Uterus (tissue), 4 donors: ENCODE data around the gene EAF1. TPM values are rescaled to one million over a fixed set of nuclear protein-coding genes. Genes with fewer than 3 reads are reported as not detected.

Source experiments
- DNase-seq, 2 donors: peaks; one replicate each; pipeline ENCODE4 v3.0.0-alpha.2; 2019 to 2020
- H3K27ac ChIP-seq, 2 donors: fragments of 200-600 bp; sonication (generic); 1 replicate in 1 of 2; 2 replicates in 1 of 2; pipeline ENCODE4 v1.5.1; 2016 to 2018
- H3K27me3 ChIP-seq, 2 donors: fragments of 200-600 bp; sonication (generic); one replicate each; pipeline ENCODE4 v1.5.1; 2018 to 2019; ENCODE audit warnings: control low read depth in 1 of 2
- H3K36me3 ChIP-seq, 2 donors: fragments of 200-600 bp; sonication (generic); one replicate each; pipeline ENCODE4 v1.5.1; 2019; ENCODE audit warnings: control low read depth in 1 of 2
- H3K4me1 ChIP-seq, 2 donors: fragments of 200-600 bp; sonication (generic); one replicate each; pipeline ENCODE4 v1.5.1; 2018 to 2019; ENCODE audit warnings: control low read depth in 1 of 2
- H3K4me3 ChIP-seq, 2 donors: fragments of 200-600 bp; sonication (generic); 1 replicate in 1 of 2; 2 replicates in 1 of 2; pipeline ENCODE4 v1.5.1; 2018 to 2019; ENCODE audit warnings: mild to moderate bottlenecking in 1 of 2
- H3K9me3 ChIP-seq, 2 donors: fragments of 200-600 bp; sonication (generic); one replicate each; pipeline ENCODE4 v1.5.1; 2019; ENCODE audit warnings: control low read depth in 1 of 2
- POLR2A ChIP-seq, 2 donors: fragments of 450-650 bp; IDR thresholded peaks; one replicate each; pipeline ENCODE4 v1.6.1; 2016; ENCODE audit warnings: antibody characterized with exemption in 2 of 2, mild to moderate bottlenecking in 1 of 2, moderate library complexity in 1 of 2
- intact Hi-C: fragments of 100-400 bp; cut with DNase I; formaldehyde crosslinking; loops from one replicate; pipeline ENCODE4 v1.15.1; 2023; ENCODE audit warnings: low total_unique reads
- total RNA-seq, 4 donors: library from RNA; depleted of rRNA in 3 of 4; stranded (reverse); fragments of >200 nt in 3 of 4; gene quantifications; one replicate each; pipeline versions ENCODE4 v1.1.0 to v1.2.4, GENCODE V29; 2014 to 2023
- TF ChIP-seq, protein P1 (sequence below), 4 experiments: fragments of 200-600 bp in 2 of 4; fragments of 450-650 bp in 2 of 4; sonication (generic) in 2 of 4; IDR thresholded peaks; one replicate each; pipeline ENCODE4 v1.5.1; 2016 to 2019; ENCODE audit warnings: antibody characterized with exemption in 4 of 4, mild to moderate bottlenecking in 2 of 4, moderate library complexity in 1 of 4
- donor health status: DM: yes; HTN: yes; CAD: no.

Gene EAF1
- 10 to 100 TPM in 3 of 4 donors, 1 to 10 TPM in 1; 2.3 to 18.3 (median 15.6) TPM for total RNA-seq

DNA sequence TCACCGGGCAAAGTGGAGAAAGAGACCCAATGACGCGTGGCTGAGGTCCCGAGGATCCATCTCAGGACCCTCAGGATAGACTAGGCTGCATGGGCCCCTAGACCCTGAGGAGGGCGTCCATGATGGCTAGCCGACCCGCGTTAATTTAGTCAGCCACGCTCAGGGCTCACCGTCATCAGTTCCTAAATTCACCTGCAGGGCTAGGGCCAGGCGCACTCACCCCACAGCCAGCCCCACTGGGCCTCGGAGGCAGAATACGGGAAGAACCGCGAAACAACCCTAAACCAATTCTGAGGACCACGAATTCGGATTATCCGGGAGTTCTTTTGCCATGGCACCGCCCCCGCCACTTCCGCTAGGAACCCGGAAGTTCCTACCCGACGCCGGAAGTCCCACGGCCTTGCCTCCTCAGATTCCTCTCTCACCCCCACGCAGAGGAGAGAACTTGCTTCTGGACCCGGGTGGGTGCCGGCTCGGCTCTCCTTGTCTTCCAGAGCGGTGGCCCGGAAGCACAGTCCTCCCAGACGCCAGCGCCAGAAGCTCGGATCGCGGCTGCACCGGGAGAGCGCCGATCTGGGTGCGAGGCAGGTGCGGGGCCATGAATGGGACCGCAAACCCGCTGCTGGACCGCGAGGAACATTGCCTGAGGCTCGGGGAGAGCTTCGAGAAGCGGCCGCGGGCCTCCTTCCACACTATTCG, at the start of gene EAF1, which contains the start of gene METTL6:
Gene EAF1, plus strand, starts transcription at position 417 of the 699 bp plus-strand sequence. Its CDS starts 182 bp downstream, at position 599.
Gene METTL6, minus strand, starts transcription at position 363 of the 699 bp plus-strand sequence. CDS start 1,033 bp downstream, outside the sequence.
- no peaks in the 10 kb centered on the region for H3K27me3 ChIP-seq
- H3K4me3 ChIP-seq, result peak within 1 kb of the TSS; percentile 79 to 88
- no peaks in the 10 kb centered on the region for H3K36me3 ChIP-seq
- intact Hi-C loops, result no loop called here
- DNase-seq, result peak; percentile 78 to 81
- TF ChIP-seq, protein P1, sequence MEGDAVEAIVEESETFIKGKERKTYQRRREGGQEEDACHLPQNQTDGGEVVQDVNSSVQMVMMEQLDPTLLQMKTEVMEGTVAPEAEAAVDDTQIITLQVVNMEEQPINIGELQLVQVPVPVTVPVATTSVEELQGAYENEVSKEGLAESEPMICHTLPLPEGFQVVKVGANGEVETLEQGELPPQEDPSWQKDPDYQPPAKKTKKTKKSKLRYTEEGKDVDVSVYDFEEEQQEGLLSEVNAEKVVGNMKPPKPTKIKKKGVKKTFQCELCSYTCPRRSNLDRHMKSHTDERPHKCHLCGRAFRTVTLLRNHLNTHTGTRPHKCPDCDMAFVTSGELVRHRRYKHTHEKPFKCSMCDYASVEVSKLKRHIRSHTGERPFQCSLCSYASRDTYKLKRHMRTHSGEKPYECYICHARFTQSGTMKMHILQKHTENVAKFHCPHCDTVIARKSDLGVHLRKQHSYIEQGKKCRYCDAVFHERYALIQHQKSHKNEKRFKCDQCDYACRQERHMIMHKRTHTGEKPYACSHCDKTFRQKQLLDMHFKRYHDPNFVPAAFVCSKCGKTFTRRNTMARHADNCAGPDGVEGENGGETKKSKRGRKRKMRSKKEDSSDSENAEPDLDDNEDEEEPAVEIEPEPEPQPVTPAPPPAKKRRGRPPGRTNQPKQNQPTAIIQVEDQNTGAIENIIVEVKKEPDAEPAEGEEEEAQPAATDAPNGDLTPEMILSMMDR (IDR thresholded peaks at IDR 0.05), result peak in 3 of 4 experiments; percentile 8 to 29 (median 10)
- peak in 1 of 2 donors; percentile 40 for TF ChIP-seq POLR2A (IDR thresholded peaks at IDR 0.05)
- H3K27ac ChIP-seq, result peak within 1 kb of the TSS; percentile 73 to 85
- H3K4me1 ChIP-seq, result no peaks in the 10 kb centered on the region
- no peaks in the 10 kb centered on the region for H3K9me3 ChIP-seq

DNA sequence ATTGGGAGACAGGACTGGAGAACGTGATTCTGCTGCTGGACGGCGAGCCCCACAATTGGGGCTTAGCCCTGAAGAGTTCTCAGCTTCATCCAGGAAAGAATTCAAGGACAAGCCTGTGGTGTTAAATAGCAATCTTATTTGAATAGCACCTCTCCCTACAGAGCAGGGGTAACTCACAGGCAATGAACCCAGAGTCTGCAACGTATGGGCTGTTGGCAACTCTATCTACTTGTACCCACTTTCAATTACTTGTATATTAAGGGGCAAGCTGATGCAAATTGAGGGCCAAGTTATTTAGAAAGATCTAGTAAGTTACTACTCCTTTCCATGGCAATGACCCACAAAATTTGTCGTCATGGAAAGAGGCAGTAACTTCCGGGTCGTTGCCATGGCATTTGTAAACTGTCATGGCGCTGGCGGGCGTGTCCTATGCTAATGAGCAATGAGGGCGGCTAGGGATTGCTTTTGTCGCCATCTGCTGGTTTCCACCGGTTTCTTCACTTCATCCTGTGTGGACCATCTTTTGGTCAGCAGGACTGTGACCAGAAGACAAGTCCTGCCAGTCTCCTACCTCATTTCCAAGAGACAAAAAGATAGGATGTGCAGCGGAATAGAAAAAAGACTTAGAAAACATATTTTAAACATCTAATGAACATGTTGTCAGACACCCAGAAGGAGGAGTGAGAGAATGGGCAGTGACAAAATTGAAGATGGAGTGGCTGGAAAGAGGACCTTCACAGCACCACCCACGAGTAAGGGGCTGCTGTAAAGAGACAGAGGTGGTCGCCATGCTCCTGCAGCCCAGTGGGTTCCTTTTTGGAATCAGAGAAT, 49.2 kb upstream of the EAF1 start:
- Histone ChIP-seq H3K4me3 (no peak overlapping the region), H3K27me3 (no peaks in the 10 kb centered on the region), H3K27ac (peak overlapping the region; percentile 75), H3K36me3 (no peaks in the 10 kb centered on the region), H3K9me3 (no peaks in the 10 kb centered on the region), H3K4me1 (no peaks in the 10 kb centered on the region)
- intact Hi-C loops, result loop anchor here (5.0 kb wide), 1 partner anchor 111 kb away; no protein-coding TSS in a partner anchor
- TF ChIP-seq, protein P1 (IDR thresholded peaks at IDR 0.05), result peak; percentile 85 to 97 (median 93)
- no peak for TF ChIP-seq POLR2A (IDR thresholded peaks at IDR 0.05)
- peak; percentile 96 to 97 for DNase-seq

DNA sequence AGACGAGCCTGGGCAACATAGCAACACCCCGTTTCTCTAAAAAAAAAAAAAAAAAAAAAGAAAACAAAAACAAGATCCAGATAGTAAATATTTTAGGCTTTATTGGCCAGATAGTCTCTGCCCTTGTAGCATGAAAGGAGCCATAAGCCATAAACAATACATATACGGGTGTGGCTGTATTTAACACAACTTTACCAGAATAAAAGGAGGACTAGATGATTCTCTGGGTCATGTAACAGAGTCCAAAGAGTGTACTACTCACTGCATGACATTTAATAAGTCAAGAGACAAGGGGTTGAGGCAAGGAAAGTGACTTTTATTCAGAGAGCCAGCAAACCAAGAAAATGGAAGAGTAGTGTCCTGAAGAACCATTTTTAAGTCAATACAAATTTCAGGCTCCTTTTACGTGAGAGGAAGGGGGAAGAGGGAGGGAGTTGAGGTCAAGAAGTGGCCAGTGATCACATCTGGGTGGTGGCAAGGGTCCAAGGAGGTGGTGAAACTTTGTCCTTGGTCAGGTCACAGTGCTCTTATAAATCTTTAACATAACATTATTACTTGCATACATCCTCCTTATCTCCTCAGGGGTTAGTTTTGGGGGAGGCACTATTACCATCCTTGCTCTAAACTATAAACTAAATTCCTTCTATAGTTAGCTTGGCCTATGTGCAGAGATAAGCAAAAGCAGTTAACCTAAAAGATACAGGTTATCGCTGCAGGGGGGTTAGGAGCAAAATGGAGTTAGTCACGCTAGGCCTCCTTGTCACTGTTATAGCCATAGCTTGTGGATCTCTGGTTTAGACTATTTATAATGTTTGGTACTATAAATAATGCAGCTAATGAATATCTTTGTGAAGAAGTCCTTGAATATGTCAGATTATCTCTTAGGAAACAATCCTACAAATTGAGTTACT, 46.2 kb upstream of the EAF1 start:
- H3K36me3 ChIP-seq, result no peaks in the 10 kb centered on the region
- peaks cover 0 to 4% of the 10 kb centered on the region in 2 donors for H3K9me3 ChIP-seq
- no peak for DNase-seq
- H3K27ac ChIP-seq, result no peak overlapping the region
- no peak for TF ChIP-seq POLR2A (IDR thresholded peaks at IDR 0.05)
- TF ChIP-seq, protein P1 (IDR thresholded peaks at IDR 0.05), result no peak
- H3K27me3 ChIP-seq, result no peaks in the 10 kb centered on the region
- H3K4me1 ChIP-seq, result no peaks in the 10 kb centered on the region
- intact Hi-C loops, result loop anchor here (5.0 to 10.0 kb wide), 2 partner anchors 44 to 176 kb away; partner anchors contain the start of gene CAPN7
- no peak overlapping the region for H3K4me3 ChIP-seq

DNA sequence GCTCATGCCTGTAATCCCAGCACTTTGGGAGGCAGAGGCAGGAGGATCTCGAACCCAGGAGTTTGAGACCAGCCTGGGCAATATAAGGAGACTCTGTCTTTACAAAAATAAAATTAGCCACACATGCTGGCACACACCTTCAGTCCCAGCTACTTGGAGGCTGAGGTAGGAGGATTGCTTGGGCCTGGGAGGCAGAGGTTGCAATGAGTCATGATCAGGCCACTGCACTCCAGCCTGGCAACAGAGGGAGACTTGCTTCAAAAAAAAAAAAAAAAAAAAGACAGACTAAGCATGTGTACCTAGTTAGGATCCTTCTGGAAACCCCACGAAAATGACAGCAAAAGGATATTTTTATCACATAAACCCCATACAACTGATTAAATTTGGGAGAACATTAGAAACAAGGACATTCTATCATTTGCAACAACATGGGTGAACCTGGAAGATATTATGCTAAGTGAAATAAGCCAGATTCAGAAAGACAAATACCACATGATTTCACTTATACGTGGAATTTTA, 44.9 kb upstream of the EAF1 start:
- no peak for DNase-seq
- Histone ChIP-seq H3K36me3 (no peaks in the 10 kb centered on the region), H3K27me3 (no peaks in the 10 kb centered on the region), H3K27ac (peak overlapping the region in 1 of 2 donors; percentile 46), H3K4me1 (no peaks in the 10 kb centered on the region), H3K9me3 (peaks cover 0 to 12% of the 10 kb centered on the region in 2 donors), H3K4me3 (no peak overlapping the region)
- intact Hi-C loops, result loop anchor here (5.0 to 10.0 kb wide), 2 partner anchors 45 to 178 kb away; partner anchors contain the start of gene CAPN7
- TF ChIP-seq POLR2A (IDR thresholded peaks at IDR 0.05), result no peak
- TF ChIP-seq, protein P1 (IDR thresholded peaks at IDR 0.05), result no peak
